Transverse colon (tissue), 4 donors: ENCODE results near the gene ZNF487. TPM values are rescaled to one million over a fixed set of nuclear protein-coding genes. Genes with fewer than 3 reads are reported as not detected.

Source experiments
- DNase-seq: peaks from one replicate; pipeline ENCODE4 v3.0.0-alpha.2; 2019
- H3K27ac ChIP-seq, 4 donors: fragments of 200-600 bp; sonication (generic); 2 replicates each; pipeline ENCODE4 v1.5.1; 2016 to 2018; ENCODE audit warnings: inconsistent platforms in 4 of 4
- H3K27me3 ChIP-seq: fragments of 200-600 bp; sonication (generic); 2 replicates; pipeline ENCODE4 v1.5.1; 2017; ENCODE audit warnings: inconsistent platforms
- H3K36me3 ChIP-seq, 4 donors: fragments of 200-600 bp; sonication (generic); 2 replicates each; pipeline ENCODE4 v1.5.1; 2017 to 2019; ENCODE audit warnings: inconsistent platforms in 4 of 4
- H3K4me1 ChIP-seq, 4 donors: fragments of 200-600 bp; sonication (generic); 2 replicates each; pipeline ENCODE4 v1.5.1; 2017 to 2020; ENCODE audit warnings: inconsistent platforms in 4 of 4
- H3K4me3 ChIP-seq, 4 donors: fragments of 200-600 bp; sonication (generic); 1 replicate in 1 of 4; 2 replicates in 3 of 4; pipeline versions ENCODE4 v1.5.1 to v1.6.1; 2017 to 2019; ENCODE audit warnings: inconsistent platforms in 4 of 4
- H3K9me3 ChIP-seq, 2 donors: fragments of 200-600 bp; sonication (generic); 2 replicates each; pipeline ENCODE4 v1.5.1; 2017 to 2019; ENCODE audit warnings: inconsistent platforms in 2 of 2
- EP300 ChIP-seq: sonication (generic); formaldehyde crosslinking; IDR thresholded peaks from one replicate; pipeline ENCODE4 v1.6.1; 2017; ENCODE audit warnings: antibody characterized with exemption, low read depth
- POLR2A ChIP-seq: fragments of 450-650 bp; IDR thresholded peaks from one replicate; pipeline ENCODE4 v1.6.1; 2016; ENCODE audit warnings: antibody characterized with exemption, mild to moderate bottlenecking, moderate library complexity
- POLR2AphosphoS5 ChIP-seq, 3 donors: sonication (generic); formaldehyde crosslinking; IDR thresholded peaks; one replicate each; pipeline ENCODE4 v1.6.1; 2016; ENCODE audit warnings: antibody characterized with exemption in 3 of 3
- WGBS, 2 donors: methylation state at CpG; one replicate each; pipeline ENCODE4 v1.1.5; 2018; ENCODE audit warnings: low coverage in 1 of 2; 5-methylcytosine and 5-hydroxymethylcytosine counted together
- in situ Hi-C, 4 donors: fragments of 200-750 bp; cut with MboI; loops; one replicate each; pipeline versions ENCODE4 v1.15.0 to v1.15.1; 2017; ENCODE audit warnings: low sequenced_read_pairs in 3 of 4, low pct_ligation_motif_present in 1 of 4, low pct_unique_long_range_greater_than_20kb in 1 of 4
- intact Hi-C: fragments of 100-400 bp; cut with DNase I; formaldehyde crosslinking; loops from one replicate; pipeline ENCODE4 v1.15.1; 2023; ENCODE audit warnings: low total_unique reads
- total RNA-seq, 4 donors: library from RNA; depleted of rRNA; stranded (reverse); fragments of >200 nt; gene quantifications; one replicate each; pipeline ENCODE4 v1.1.0, GENCODE V29; 2016
- TF ChIP-seq, protein P1 (sequence below), 5 experiments: fragments of 200-600 bp in 3 of 5; fragments of 450-650 bp in 2 of 5; sonication (generic) in 3 of 5; IDR thresholded peaks; 1 replicate in 2 of 5; 2 replicates in 3 of 5; pipeline ENCODE4 v1.5.1; 2016 to 2017; ENCODE audit warnings: antibody characterized with exemption in 5 of 5, inconsistent platforms in 3 of 5, mild to moderate bottlenecking in 2 of 5, moderate library complexity in 1 of 5

ZNF487 gene
- total RNA-seq, 4 donors from 2014 or later = 6.3 to 15.0 (median 7.9) TPM

DNA sequence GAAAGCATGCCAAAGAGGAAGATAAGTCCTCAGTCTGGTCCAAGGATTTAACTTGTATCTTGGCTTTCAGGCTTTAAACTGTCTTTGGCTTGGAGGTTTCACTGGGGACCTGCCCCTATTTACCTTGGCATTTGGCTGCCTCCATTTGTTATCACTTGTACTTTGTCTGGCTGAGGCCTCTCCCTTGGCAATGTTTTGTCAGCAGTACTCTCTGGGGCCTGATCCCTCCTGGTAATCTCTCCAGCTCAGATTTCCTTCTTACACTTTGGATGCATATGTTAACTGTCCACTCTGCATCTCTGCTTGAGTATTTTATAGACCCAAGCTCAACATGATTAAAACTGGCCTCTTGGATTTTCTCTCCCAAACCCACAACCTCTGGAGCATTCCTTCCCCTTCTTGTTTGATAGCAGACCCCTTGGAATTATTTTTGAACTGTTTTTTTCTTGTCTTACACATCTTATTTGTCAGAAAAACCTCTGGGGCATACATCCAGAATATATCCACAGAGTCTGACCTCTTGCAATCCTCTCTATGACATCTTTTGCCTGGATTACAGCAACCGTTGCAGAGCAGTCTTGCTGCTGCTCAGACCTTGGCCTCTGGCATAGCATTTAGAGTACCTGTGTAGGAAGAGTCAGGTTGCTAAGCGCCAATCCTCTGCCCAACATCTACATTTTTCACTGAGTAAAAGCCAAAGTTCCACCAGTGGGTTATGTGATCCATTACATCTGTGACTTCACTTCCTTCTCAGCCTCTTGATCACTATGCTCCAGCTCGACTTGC lies 35.2 kb downstream of the ZNF487 start:
- 71 to 75% methylated on average over 1 to 3 of the region's 3 CpGs for WGBS, 2 donors

DNA sequence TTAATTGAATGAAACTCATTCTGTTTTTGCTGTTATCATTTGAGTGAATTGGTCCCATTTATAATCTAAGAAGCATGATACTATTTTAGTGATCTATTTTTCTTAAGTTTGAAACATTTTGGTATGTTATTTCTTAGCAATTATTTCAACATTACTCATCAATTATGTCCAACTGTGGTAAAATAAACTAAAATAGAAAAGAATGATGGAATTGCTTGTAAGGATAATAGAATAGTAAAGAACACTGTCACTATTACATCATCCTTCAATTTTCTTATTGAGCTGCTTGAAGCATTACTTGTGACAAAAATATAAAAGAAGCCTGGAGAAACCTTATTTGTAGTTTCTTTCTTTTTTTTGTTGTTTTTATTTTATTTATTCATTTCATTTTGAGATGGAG lies 42.4 kb downstream of the ZNF487 start:
- H3K4me3 ChIP-seq = no peak overlapping the region
- in situ Hi-C loops (no loop called here), intact Hi-C loops (no loop called here)
- no peaks in the 10 kb centered on the region for H3K4me1 ChIP-seq
- DNase-seq = no peak
- H3K27ac ChIP-seq = no peak overlapping the region
- TF ChIP-seq, protein P1, sequence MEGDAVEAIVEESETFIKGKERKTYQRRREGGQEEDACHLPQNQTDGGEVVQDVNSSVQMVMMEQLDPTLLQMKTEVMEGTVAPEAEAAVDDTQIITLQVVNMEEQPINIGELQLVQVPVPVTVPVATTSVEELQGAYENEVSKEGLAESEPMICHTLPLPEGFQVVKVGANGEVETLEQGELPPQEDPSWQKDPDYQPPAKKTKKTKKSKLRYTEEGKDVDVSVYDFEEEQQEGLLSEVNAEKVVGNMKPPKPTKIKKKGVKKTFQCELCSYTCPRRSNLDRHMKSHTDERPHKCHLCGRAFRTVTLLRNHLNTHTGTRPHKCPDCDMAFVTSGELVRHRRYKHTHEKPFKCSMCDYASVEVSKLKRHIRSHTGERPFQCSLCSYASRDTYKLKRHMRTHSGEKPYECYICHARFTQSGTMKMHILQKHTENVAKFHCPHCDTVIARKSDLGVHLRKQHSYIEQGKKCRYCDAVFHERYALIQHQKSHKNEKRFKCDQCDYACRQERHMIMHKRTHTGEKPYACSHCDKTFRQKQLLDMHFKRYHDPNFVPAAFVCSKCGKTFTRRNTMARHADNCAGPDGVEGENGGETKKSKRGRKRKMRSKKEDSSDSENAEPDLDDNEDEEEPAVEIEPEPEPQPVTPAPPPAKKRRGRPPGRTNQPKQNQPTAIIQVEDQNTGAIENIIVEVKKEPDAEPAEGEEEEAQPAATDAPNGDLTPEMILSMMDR (IDR thresholded peaks at IDR 0.05) = no peak
- no peak for TF ChIP-seq POLR2A
- no peak for TF ChIP-seq POLR2AphosphoS5 (IDR thresholded peaks at IDR 0.05)
- TF ChIP-seq EP300 = no peak
- H3K27me3 ChIP-seq = no peaks in the 10 kb centered on the region
- H3K36me3 ChIP-seq = peaks cover 0 to 18% (median 4%) of the 10 kb centered on the region in 4 donors
- H3K9me3 ChIP-seq = peaks cover 21 to 39% of the 10 kb centered on the region in 2 donors

More for the DNA sequence above, 35.2 kb downstream of the ZNF487 start:
- H3K36me3 ChIP-seq = no peaks in the 10 kb centered on the region
- in situ Hi-C loops (no loop called here), intact Hi-C loops (no loop called here)
- H3K27ac ChIP-seq = no peak overlapping the region
- TF ChIP-seq POLR2A (no peak), POLR2AphosphoS5 (IDR thresholded peaks at IDR 0.05) (no peak)
- TF ChIP-seq, protein P1 (IDR thresholded peaks at IDR 0.05) = no peak
- H3K9me3 ChIP-seq = no peaks in the 10 kb centered on the region
- no peak overlapping the region for H3K4me3 ChIP-seq
- no peaks in the 10 kb centered on the region for H3K4me1 ChIP-seq
- no peaks in the 10 kb centered on the region for H3K27me3 ChIP-seq
- no peak for DNase-seq

DNA sequence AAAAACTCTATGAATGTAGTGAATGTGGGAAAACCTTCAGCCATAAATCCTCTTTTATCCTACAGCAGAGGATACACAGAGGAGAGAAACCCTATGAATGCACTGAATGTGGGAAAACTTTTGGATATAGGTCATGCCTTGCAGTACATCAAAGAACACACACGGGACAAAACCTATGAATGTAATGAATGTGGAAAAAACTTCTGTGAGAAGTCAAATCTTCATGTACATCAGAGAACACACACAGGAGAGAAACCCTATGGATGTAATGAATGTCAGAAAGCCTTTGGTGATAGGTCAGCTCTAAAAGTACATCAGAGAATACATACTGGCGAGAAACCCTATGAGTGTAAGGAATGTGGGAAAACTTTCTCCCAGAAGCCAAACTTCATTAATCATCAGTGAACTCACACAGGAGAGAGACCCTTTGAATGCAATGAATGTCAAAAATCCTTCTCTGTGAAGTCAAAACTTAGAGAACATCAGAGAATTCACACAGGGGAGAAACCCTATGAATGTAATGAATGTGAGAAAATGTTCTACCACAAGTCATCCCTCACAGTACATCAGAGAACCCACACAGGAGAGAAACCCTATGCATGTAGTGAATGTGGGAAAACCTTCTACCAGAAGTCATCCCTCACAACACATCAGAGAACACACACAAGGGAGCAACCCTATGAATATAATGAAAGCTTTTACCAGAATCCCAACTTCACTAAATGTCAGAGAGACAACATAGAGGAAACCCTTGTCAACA lies 45.6 kb downstream of the ZNF487 start:
- TF ChIP-seq POLR2AphosphoS5 (IDR thresholded peaks at IDR 0.05) (no peak), POLR2A (no peak), EP300 (no peak)
- TF ChIP-seq, protein P1 (IDR thresholded peaks at IDR 0.05) = no peak
- in situ Hi-C loops = no loop called here
- no peaks in the 10 kb centered on the region for H3K4me1 ChIP-seq
- peaks cover 0 to 18% (median 4%) of the 10 kb centered on the region in 4 donors for H3K36me3 ChIP-seq
- no peak overlapping the region for H3K4me3 ChIP-seq
- no peak overlapping the region for H3K27ac ChIP-seq
- no peaks in the 10 kb centered on the region for H3K27me3 ChIP-seq
- intact Hi-C loops = no loop called here
- WGBS, 2 donors = 84 to 87% methylated on average over 2 of the region's 2 CpGs
- no peak for DNase-seq
- H3K9me3 ChIP-seq = peaks cover 21 to 46% of the 10 kb centered on the region in 2 donors

DNA sequence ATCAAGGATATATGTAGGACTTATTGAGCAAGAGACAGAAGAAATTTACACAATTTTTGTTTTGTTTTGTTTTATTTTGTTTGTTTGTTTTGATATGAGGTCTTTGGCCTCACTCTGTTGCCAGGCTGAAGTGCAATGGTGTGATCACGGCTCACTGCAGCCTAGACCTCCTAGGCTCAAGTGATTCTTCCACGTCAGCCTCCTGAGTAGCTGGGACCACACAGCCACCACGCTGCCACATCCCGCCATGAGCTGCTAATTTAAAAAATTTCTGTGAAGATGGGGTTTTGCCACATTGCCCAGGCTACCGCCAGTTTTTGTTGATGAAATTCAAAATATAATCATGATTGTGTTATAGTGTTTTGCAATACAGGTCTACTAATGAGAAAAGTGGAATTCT lies 54.9 kb downstream of the ZNF487 start:
- DNase-seq = no peak
- no peaks in the 10 kb centered on the region for H3K4me1 ChIP-seq
- no peaks in the 10 kb centered on the region for H3K36me3 ChIP-seq
- no peaks in the 10 kb centered on the region for H3K9me3 ChIP-seq
- WGBS, 2 donors = 84 to 86% methylated on average over 4 to 5 of the region's 5 CpGs
- no peak for TF ChIP-seq EP300
- TF ChIP-seq POLR2AphosphoS5 (IDR thresholded peaks at IDR 0.05) = no peak
- TF ChIP-seq, protein P1 (IDR thresholded peaks at IDR 0.05) = no peak
- no peak for TF ChIP-seq POLR2A
- intact Hi-C loops (no loop called here), in situ Hi-C loops (no loop called here)
- H3K4me3 ChIP-seq = no peak overlapping the region
- no peaks in the 10 kb centered on the region for H3K27me3 ChIP-seq
- H3K27ac ChIP-seq = no peak overlapping the region
